GM18507 (cell line): ENCODE data around the gene DDRGK1.
A peak's percentile ranks its signal among the peaks of the same experiment; 100 is the strongest.

Experiments
- DNase-seq: peaks from one replicate; pipeline ENCODE4 v3.0.0; 2011; ENCODE audit warnings: low read depth; ENCODE audit not compliant: insufficient read length; ENCODE audit errors: extremely low spot score
- FAIRE-seq: peaks from 2 replicates; lab custom pipeline; 2011; peaks lifted over from hg19 to GRCh38; lab: Jason Lieb, UNC

The DDRGK1 gene

GRCh38 chr20:3204124-3204794 lies at the start of gene DDRGK1:
Gene DDRGK1, minus strand, starts transcription at chr20:3204682. Its CDS starts 55 bp downstream, at chr20:3204627.
- FAIRE-seq: peak; percentile 92
- peak; percentile 86 for DNase-seq

DNA sequence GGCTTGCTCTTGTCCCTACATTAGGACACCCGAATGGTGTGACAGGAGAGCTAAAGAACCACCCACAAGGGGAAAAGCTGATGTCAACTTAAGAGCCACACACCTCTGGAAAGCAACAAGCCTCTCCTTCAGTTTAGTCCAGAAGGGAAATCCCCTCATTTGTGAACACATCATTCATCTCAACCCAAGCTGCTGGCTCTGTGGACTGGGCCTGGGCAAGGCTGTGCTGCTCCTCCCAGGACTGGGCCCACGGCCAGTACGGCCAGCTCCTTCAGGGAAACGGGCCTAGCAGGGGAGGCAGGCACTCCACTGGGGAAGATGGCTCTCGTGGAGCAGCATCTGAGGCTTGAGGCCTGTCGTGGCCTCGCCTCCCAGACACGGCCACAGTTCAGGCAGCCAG lies 47.3 kb upstream of the DDRGK1 start:
- DNase-seq (no peak), FAIRE-seq (no peak)

- DNase-seq (no peak), FAIRE-seq (no peak)
Measured at GRCh38 chr20:3250091-3250504, 45.6 kb upstream of the DDRGK1 start.

- FAIRE-seq (no peak), DNase-seq (no peak)
Measured at GRCh38 chr20:3248993-3249347, 44.5 kb upstream of the DDRGK1 start.

- no peak for FAIRE-seq
- DNase-seq: no peak
Measured at GRCh38 chr20:3248167-3248992, 43.9 kb upstream of the DDRGK1 start.

- DNase-seq: no peak
- FAIRE-seq: no peak
Measured at GRCh38 chr20:3247638-3248037, 43.2 kb upstream of the DDRGK1 start.

GRCh38 chr20:3246682-3247081 lies 42.2 kb upstream of the DDRGK1 start:
- FAIRE-seq: no peak

DNA sequence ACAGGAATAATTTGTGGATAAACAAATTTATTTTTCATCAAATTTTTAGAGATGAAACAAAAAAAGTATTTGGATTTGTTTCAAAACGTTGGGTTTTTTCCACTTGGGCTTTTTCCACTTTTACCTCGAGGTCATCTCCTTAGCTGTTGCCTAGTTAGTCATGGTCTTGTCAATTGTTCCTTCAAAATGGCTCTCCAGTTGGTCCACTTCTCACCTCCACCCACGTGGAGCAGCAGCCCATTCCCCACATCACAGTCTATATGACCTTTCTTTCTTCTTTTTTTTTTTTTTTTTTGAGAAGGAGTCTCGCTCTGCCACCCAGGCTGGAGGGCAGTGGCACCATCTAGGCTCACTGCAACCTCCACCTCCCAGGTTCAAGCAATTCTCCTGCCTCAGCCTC lies 41.2 kb upstream of the DDRGK1 start:
- FAIRE-seq: no peak
- DNase-seq: no peak

More at GRCh38 chr20:3246682-3247081, 42.2 kb upstream of the DDRGK1 start:
- no peak for DNase-seq

DNA sequence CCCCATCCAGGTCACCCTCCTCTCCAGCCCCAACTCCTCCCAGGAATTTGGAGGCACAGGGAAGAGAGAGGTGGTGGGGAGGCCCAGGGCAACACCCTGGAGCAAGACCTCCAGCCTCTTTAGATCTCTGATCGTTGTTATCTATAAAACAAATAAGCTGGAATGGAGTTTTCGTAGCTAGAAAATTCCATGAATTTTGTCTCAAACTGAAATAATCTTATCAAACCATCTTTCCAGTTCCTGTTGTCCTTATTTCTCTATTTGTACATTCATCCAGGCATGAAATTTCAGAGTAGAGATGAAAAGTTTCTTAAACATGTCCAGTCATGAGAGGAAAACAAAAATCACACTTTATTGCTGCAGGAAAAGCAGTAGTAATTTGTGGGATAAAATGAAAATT lies 40.7 kb upstream of the DDRGK1 start:
- no peak for FAIRE-seq
- DNase-seq: no peak

DNA sequence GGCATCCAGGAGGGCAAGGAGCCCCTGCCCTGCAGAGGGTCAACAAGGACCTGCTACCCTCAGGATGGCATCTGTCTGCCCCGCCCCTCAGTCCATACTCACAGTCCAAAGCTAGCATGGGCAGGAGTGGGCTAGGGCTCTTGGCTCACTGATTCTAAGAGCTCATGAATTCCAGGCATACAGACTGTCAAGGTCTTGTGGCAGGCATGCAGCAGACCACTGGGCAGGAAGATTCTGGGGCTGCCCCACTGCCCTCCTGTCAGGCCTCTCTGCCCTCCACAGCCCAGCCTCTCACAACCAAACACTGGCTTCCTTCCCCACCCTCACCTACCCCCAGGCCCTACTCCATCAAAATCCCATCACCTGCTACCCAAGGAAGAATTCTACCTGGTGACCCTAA lies 40.1 kb upstream of the DDRGK1 start:
- no peak for DNase-seq
- FAIRE-seq: no peak

DNA sequence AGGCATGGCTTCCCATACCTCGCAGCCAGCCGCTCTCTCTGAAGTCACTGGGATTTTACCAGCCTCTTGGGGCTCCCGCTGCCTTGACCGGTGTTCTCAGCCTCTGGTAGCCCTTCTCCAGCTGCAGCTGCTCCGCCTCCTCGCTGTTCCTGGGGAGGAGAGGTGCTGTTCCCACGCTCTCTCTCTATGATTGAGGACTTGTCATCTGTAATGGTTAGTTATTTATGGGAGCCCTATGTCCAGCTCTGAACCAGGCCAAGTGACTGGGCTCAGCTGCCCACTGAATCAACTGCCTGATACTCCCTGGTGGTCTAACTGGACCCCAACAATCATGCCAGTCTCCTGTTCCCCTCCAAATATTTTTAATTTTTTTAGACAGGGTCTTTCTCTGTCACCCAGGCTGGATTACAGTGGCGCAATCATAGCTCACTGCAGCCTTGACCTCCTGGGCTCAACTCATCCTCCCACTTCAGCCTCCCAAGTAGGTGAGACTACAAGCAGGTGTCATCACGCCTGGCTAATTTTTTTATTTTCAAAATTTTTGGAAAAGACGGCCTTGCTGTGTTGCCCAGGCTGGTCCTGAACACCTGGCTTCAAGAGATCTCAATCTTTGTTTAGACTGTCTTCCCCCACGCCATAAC lies 39.4 kb upstream of the DDRGK1 start:
- FAIRE-seq (no peak), DNase-seq (no peak)

- no peak for FAIRE-seq
- DNase-seq: no peak
Measured at GRCh38 chr20:3242172-3242692, 37.8 kb upstream of the DDRGK1 start.

DNA sequence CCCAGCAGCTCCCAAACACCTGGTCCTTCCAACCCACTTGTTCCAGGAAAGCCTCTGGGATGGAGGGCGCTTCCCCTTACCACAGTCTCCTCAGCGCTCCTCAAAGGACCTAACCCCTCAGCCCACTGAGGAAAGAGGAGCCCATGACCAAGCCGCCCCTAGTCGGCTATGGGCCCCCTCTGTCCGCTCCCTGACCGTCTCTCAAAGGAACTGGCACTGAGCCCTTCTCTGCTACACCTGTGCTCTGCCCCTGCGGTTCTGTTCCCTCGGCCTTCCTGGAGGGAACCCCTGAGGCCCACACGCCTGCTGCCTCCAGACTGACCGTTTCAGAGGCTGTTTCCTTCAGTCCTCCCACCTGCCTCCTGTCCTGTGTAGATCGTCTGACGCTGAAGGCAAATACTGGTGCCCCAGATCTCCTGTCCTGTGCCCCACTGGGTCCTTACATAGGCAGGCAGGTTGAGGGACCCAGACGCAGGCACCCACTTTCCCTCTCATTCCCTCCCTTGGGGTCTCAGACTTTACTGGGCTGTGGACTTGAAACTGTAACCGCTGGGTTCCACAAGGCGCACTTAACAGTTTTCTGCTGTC lies 36.4 kb upstream of the DDRGK1 start:
- no peak for FAIRE-seq
- no peak for DNase-seq

GRCh38 chr20:3239867-3240775 lies 35.6 kb upstream of the DDRGK1 start:
- DNase-seq: no peak
- FAIRE-seq: no peak

DNA sequence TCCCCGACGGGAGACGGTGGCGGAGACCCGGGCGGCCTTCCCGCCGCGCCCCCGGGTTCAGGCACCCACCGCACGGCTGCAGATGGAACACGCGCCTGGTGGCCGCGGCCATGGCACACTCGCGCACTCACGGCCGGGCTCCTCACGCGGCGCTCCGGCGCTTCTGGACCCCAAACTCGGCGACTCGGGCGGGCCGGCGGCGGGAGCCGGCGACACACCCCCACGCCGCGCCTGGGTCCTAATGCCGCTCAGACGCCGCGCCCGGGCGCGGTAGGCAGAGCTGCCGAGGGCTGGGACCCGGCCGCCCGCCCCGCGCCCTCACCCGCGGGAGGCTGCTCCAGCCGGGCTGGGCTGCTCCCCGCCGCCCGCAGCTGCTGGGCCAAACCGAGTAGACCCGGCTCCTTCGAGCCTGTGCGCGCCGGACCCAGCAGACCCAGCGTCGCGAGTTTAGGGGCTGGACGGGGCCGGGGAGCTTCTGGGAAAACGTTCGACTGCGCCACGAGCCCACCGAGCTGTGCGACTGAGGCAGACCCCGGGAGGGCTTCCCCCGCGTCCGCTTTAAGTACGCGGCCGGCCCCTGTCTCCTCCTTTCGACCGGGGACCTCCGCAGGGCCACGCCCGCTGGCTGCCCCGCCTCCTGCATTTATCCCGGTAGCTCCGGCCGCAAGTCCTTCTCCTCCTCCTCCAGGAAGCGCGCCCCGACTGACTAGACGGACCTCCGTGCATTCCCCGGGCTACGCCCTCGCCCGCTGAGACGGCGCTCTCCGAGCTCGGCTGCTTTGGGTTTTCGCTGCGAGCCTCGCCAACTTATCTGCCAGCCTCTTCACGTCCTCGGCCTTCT lies 34.8 kb upstream of the DDRGK1 start, which contains the start of gene SLC4A11:
Gene SLC4A11 (minus strand): TSS at position 165 of the 841 bp plus-strand sequence. CDS start 53 bp downstream, at position 112.
- DNase-seq (no peak), FAIRE-seq (no peak)

- DNase-seq (no peak), FAIRE-seq (peak; percentile 53)
Measured at GRCh38 chr20:3238616-3239025, 34.1 kb upstream of the DDRGK1 start.

DNA sequence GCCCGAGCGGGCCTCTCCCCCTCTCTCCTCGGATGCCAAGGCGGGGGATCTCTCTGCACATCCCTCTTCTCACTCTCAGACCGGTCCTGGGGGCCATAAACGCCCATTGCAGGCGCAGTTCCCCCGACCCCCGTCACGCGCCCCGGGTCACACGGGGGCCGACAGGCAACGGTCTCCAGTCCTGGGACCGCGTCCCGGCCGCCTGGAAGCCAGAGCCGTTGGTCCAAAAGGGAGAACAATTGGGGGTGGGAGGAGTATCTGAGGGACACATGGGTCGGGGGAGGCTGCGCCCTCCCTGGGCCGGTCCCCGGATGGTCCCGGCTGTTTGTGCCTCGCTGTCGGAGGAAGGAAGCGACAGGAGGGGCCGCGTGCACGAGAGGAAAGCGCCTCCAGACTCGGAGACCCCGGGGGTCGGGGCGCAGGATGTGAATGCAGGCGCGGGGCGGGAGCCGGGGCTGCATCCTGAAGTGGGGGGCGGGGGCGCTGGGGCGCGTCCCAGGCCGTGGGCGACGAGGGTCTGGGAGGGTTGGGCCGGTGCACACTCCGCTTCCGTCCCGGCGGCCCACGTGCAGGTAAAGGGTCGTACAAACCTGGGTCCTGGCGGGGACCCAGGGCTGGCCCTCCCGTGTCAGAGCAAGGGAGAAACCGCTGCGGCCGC lies 33.6 kb upstream of the DDRGK1 start:
- DNase-seq (no peak), FAIRE-seq (no peak)
